ENCODE results near the gene NGF. TPM values are rescaled to one million over a fixed set of nuclear protein-coding genes. Genes with fewer than 3 reads are reported as not detected.

NGF gene
- total RNA-seq, 1 donor from 2014 or later: 41.7 TPM

DNA sequence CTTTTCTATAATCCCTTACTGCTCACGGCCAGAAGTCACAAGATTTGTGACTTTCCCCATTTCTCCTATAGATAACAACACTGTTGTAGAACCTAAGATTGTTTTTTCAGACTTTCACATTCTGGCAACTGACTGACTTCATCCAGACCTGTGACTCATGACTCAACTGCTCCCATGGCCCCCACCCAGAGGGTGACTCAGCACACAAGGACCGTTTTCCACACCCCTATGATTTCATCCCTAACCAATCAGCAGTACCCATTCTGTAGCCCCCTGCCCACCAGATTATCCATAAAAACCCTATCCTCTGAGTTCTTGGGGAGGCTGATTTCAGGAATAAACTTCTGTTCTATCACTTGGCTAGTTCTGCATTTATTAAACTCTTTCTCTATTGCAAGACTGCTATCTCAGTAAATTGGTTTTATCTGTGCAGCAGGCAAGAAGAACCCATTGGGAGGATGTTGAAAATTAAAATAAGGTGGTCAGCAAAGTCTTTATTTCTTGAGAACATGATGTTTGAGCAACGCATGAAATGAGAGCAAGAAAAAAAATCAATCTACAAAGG lies 79.7 kb downstream of the NGF start:
- TF ChIP-seq, protein P1, sequence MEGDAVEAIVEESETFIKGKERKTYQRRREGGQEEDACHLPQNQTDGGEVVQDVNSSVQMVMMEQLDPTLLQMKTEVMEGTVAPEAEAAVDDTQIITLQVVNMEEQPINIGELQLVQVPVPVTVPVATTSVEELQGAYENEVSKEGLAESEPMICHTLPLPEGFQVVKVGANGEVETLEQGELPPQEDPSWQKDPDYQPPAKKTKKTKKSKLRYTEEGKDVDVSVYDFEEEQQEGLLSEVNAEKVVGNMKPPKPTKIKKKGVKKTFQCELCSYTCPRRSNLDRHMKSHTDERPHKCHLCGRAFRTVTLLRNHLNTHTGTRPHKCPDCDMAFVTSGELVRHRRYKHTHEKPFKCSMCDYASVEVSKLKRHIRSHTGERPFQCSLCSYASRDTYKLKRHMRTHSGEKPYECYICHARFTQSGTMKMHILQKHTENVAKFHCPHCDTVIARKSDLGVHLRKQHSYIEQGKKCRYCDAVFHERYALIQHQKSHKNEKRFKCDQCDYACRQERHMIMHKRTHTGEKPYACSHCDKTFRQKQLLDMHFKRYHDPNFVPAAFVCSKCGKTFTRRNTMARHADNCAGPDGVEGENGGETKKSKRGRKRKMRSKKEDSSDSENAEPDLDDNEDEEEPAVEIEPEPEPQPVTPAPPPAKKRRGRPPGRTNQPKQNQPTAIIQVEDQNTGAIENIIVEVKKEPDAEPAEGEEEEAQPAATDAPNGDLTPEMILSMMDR (IDR thresholded peaks at IDR 0.05): no peak
- Mint-ChIP-seq H3K4me3 (ENCODE audit: unreplicated experiment) (no peak overlapping the region), H3K27ac (ENCODE audit: unreplicated experiment) (peak overlapping the region; percentile 10), H3K4me1 (ENCODE audit: low read depth) (peaks cover 11% of the 10 kb centered on the region), H3K36me3 (ENCODE audit: low read depth) (peaks cover 6% of the 10 kb centered on the region), H3K9me3 (ENCODE audit: low read depth) (peaks cover 15% of the 10 kb centered on the region), H3K27me3 (ENCODE audit: low read depth) (no peaks in the 10 kb centered on the region)
- DNase-seq (ENCODE audit: low spot score): no peak

DNA sequence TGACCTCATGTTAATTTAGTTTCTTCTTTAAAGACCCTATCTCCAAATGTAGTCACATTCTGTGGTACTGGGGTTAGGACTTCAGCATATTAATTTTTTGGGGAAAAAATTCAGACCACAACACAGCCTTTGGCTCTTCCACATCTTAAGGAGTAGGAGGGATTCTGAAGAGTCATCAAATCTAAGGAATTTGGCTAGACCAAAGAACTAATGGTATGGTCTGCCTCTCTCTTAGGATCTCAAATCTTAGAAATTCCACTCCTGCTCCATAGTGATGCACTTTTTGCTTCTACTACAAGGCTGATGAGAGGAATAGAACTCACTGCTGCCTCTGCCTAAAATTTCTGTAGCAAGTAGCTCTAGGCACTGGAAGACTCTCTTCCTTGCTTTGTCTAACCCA lies 80.5 kb downstream of the NGF start:
- Mint-ChIP-seq H3K36me3 (ENCODE audit: low read depth) (peaks cover 6% of the 10 kb centered on the region), H3K4me1 (ENCODE audit: low read depth) (peaks cover 5% of the 10 kb centered on the region), H3K9me3 (ENCODE audit: low read depth) (peaks cover 15% of the 10 kb centered on the region), H3K27ac (ENCODE audit: unreplicated experiment) (peak overlapping the region; percentile 10), H3K27me3 (ENCODE audit: low read depth) (no peaks in the 10 kb centered on the region), H3K4me3 (ENCODE audit: unreplicated experiment) (no peak overlapping the region)
- TF ChIP-seq, protein P1 (IDR thresholded peaks at IDR 0.05): no peak
- no peak for DNase-seq (ENCODE audit: low spot score)

DNA sequence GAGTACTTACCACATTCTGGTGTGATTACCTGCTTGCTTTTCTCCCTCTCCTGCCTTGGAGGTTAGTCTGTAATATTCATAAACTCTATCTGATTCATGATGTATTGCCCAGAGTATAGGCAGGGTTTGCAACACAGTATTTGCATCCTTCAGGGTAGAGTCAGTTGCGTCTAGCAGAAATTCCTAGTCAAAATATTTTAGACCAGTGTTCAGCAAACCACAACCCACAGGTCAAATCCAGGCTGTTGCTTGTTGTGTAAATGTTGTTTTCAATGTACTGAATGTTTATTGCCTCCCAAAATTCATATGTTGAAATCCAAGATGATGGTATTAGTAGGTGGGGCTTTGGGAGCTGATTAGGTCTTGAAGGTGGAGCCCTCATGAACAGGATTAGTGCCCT lies 82.9 kb downstream of the NGF start:
- H3K9me3 Mint-ChIP-seq (ENCODE audit: low read depth): peaks cover 15% of the 10 kb centered on the region
- no peaks in the 10 kb centered on the region for H3K27me3 Mint-ChIP-seq (ENCODE audit: low read depth)
- H3K36me3 Mint-ChIP-seq (ENCODE audit: low read depth): peaks cover 6% of the 10 kb centered on the region
- TF ChIP-seq, protein P1 (IDR thresholded peaks at IDR 0.05): no peak
- no peak overlapping the region for H3K27ac Mint-ChIP-seq (ENCODE audit: unreplicated experiment)
- H3K4me1 Mint-ChIP-seq (ENCODE audit: low read depth): peaks cover 14% of the 10 kb centered on the region
- no peak overlapping the region for H3K4me3 Mint-ChIP-seq (ENCODE audit: unreplicated experiment)
- DNase-seq (ENCODE audit: low spot score): no peak

DNA sequence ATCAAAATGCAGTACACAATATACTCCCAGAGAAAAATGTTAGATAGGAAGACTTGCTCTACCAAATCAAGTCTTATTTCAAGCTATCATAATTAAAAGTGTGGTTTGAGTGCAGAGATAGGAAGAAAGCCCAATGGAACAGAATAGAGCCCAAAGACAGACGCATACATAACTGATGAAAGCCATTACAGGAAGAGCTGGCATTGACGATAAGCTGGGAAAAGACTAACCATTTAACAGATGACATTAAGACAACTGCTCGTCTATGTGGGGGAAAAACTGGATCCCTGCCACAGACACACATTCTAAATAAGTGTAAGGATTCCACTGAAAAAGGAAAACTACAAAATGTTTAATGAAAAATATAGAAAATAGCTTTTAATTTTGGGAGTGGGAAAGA lies 85.5 kb downstream of the NGF start:
- Mint-ChIP-seq H3K27ac (ENCODE audit: unreplicated experiment) (peak overlapping the region; percentile 56), H3K27me3 (ENCODE audit: low read depth) (no peaks in the 10 kb centered on the region), H3K9me3 (ENCODE audit: low read depth) (peaks cover 15% of the 10 kb centered on the region), H3K4me1 (ENCODE audit: low read depth) (peaks cover 14% of the 10 kb centered on the region), H3K36me3 (ENCODE audit: low read depth) (peaks cover 9% of the 10 kb centered on the region), H3K4me3 (ENCODE audit: unreplicated experiment) (no peak overlapping the region)
- TF ChIP-seq, protein P1 (IDR thresholded peaks at IDR 0.05): no peak
- no peak for DNase-seq (ENCODE audit: low spot score)

DNA sequence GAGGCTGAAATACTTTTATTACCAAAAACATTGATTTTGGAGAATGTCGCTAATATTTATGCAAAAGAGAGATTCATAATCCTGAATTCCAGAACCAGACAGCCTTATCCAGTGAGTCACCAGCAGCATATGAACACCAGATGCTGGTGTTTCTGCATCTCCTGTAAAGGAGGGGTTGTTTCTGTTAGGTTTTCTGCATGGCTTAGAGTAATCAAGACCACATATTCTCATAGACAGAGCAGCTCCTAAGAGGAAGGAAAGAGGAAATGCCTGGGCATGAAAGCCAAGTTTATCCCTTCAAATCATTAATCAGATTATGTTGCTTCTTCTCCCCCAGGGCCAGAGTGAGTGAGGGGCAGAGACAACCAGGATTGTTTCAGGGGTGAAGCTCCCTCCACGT lies 86.2 kb downstream of the NGF start:
- H3K9me3 Mint-ChIP-seq (ENCODE audit: low read depth): peaks cover 15% of the 10 kb centered on the region
- no peak overlapping the region for H3K4me3 Mint-ChIP-seq (ENCODE audit: unreplicated experiment)
- no peaks in the 10 kb centered on the region for H3K27me3 Mint-ChIP-seq (ENCODE audit: low read depth)
- TF ChIP-seq, protein P1 (IDR thresholded peaks at IDR 0.05): no peak
- peaks cover 9% of the 10 kb centered on the region for H3K36me3 Mint-ChIP-seq (ENCODE audit: low read depth)
- peak overlapping the region; percentile 86 for H3K27ac Mint-ChIP-seq (ENCODE audit: unreplicated experiment)
- H3K4me1 Mint-ChIP-seq (ENCODE audit: low read depth): peaks cover 14% of the 10 kb centered on the region
- no peak for DNase-seq (ENCODE audit: low spot score)
